Tibial nerve (tissue), 3 donors: ENCODE data around the gene IL17RD.

Experiments
- CTCF ChIP-seq, 5 experiments: fragments of 200-600 bp in 3 of 5; fragments of 450-650 bp in 2 of 5; sonication (generic) in 3 of 5; IDR thresholded peaks; one replicate each; pipeline ENCODE4 v1.5.1; 2016 to 2019; ENCODE audit warnings: antibody characterized with exemption in 5 of 5, mild to moderate bottlenecking in 3 of 5, moderate library complexity in 2 of 5
- POLR2A ChIP-seq, 2 donors: fragments of 450-650 bp; IDR thresholded peaks; one replicate each; pipeline ENCODE4 v1.6.1; 2017; ENCODE audit warnings: antibody characterized with exemption in 2 of 2, mild to moderate bottlenecking in 2 of 2, moderate library complexity in 2 of 2

- TF ChIP-seq CTCF (IDR thresholded peaks at IDR 0.05) (no peak), POLR2A (IDR thresholded peaks at IDR 0.05) (no peak)
Observed at GRCh38 chr3:57098418-57099310, 66.5 kb downstream of the IL17RD start.
